Left lobe of liver (tissue), 2 donors: ENCODE measurements around the gene SLC2A3. TPM values are rescaled to one million over a fixed set of nuclear protein-coding genes. Genes with fewer than 3 reads are reported as not detected.
"Not testable (repeated sequence)": the region's sequence is repeated elsewhere in the genome, so short reads cannot be mapped to it uniquely, and the experiment has no call there.

Source experiments
- ATAC-seq: fragments of 200-7000 bp; cut with Tn5 transposase; one replicate; pipeline ENCODE4 v1.9.1; 2020; ENCODE audit warnings: mild to moderate bottlenecking, moderate library complexity
- DNase-seq: peaks from one replicate; pipeline ENCODE4 v3.0.0-alpha.2; 2020; ENCODE audit warnings: low spot score
- total RNA-seq: library from RNA; stranded (reverse); gene quantifications from one replicate; pipeline ENCODE4 v1.2.1, GENCODE V29; 2021
- donor health status: DM: no; HTN: no; CAD: no; lungs with moderate emphysema.
- donor health status: DM: no; HTN: yes; CAD: no.

SLC2A3 gene
- total RNA-seq: 9.4 TPM

DNA sequence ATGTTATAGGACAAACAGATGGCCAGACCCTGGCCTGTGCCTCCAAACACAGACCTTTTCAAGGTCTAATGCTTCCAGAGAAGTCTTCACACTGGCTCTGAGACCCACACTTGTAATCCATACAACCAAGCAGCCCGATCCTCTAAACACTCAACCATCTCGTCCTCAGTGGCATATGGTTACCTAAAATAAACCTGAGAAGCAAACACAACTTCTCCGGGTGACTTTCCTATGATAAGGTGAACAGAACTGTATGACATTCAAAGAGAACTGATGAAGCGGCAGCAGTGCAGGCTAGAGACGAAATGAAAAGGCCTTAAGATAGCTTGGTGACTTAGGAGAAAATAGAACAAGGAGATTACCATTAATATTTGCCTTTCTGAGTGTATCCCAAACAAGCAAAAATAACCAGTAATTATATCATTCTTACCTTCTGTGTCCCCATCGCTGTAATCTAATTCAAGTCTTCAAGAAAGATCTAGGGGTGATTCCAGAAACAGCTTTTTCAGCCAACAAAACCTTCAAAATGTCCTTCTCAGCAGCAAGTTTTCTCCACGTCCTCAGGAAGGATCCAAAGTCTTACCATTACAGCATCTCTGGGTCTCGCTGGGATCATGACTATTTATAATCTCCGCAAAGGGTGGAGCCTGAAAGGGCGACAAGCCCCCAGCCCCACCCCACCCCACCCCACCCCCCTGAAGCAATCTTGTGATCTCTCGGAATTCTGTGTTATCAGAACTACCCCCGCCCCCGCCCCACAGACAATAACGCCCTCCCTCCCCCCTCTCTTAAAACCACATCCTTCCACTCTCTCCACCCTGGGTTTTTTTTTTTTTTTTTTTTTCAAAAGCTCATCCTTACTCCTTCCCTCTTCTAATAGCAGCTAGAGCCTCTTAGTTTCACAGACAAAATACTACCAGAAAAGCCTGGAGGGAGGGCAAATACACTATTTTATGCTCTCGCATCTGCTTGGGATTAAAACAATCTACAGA lies at the start of gene SLC2A3:
Gene SLC2A3 (minus strand): TSS at position 598 of the 992 bp plus-strand sequence. CDS start 153 bp downstream, at position 445.
- ATAC-seq (peak; percentile 47), DNase-seq (no peak)

DNA sequence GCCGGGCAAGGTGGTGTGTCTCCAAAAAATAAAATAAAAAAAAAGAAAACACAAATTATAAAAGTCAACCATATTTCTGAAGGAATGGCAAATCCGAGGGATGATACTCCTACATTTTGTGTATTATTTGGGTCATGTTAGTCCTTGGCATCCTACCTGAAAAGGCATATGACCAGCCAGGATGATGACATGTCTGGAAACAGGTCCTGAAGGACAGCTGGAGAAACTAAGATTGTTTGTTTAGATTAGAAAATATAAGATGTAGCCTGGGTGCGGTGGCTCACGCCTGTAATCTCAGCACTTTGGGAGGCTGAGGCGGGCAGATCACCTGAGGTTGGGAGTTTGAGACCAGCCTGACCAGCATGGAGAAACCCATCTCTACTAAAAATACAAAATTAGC lies 48.9 kb upstream of the SLC2A3 start:
- no peak for ATAC-seq
- no peak for DNase-seq

DNA sequence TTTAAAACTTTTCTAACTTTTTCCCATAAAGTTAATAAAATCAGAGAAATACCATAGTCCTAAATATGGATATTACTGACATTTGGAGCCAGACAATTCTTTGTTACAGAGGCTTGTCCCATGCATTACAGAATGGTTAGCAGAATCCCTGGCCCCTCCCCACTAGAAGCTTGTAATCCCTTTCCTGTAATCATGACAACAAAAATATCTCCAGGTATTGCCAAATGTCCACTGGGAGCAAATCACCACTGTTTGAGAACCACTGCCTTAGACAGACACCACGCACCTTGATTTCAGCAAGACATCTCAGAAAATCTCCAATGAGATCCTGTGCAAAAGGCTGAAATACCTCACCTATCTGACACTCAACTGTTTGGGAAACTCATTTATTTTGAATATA lies 47.5 kb upstream of the SLC2A3 start:
- not testable (repeated sequence) for ATAC-seq, DNase-seq

DNA sequence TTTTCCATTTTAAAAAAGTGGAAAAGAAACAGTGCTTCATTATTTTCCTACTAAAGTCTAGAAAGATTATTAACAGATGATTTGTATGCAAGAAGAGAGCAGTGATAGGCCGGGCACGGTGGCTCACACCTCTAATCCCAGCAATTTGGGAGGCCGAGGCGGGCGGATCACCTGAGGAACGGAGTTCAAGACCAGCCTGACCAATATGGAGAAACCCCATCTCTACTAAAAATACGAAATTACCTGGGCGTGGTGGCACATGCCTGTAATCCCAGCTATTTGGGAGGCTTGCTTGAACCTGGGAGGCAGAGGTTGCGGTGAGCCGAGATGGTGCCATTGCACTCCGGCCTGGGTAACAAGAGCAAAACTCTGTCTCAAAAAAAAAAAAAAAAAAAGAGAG lies 47.0 kb upstream of the SLC2A3 start:
- DNase-seq, ATAC-seq: not testable (repeated sequence)

DNA sequence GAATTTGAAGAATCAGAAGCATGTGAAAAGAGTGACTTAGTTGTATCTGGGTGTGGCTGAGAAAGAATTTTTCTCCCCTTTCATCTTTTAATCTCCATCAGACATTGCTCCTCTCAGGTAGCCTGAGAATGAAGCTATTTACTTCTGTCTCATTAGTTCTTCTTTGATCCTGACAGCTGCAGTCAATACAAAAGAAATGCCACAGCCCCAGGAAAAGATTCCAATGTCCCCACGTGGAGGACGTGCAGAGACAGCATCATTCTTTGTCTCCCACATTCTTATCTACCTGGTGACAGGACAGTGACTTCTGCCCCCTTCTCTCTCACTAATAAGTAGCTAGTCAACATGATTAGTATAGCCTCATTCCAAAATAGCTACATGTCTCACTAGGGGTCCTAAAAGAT lies 46.3 kb upstream of the SLC2A3 start:
- not testable (repeated sequence) for ATAC-seq

DNA sequence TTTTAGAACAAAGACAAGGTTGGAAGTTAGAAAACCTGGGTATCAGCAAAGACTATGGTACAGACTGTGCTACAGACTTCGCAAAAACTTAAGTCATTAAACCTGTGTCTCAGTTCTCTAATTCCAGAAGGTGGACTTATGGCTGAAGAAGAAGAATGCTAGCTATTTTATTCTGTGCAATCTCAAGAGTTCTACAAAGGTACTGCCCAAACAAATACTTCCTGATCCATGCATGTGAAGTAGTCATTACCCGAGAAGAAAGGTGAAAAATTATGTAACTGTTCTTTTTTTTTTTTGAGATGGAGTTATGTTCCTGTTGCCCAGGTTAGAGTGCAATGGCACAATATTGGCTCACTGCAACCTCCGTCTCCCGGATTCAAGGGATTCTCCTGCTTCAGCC lies 45.5 kb upstream of the SLC2A3 start:
- DNase-seq (no peak), ATAC-seq (no peak)

More for the DNA sequence above, 46.3 kb upstream of the SLC2A3 start:
- DNase-seq: not testable (repeated sequence)

DNA sequence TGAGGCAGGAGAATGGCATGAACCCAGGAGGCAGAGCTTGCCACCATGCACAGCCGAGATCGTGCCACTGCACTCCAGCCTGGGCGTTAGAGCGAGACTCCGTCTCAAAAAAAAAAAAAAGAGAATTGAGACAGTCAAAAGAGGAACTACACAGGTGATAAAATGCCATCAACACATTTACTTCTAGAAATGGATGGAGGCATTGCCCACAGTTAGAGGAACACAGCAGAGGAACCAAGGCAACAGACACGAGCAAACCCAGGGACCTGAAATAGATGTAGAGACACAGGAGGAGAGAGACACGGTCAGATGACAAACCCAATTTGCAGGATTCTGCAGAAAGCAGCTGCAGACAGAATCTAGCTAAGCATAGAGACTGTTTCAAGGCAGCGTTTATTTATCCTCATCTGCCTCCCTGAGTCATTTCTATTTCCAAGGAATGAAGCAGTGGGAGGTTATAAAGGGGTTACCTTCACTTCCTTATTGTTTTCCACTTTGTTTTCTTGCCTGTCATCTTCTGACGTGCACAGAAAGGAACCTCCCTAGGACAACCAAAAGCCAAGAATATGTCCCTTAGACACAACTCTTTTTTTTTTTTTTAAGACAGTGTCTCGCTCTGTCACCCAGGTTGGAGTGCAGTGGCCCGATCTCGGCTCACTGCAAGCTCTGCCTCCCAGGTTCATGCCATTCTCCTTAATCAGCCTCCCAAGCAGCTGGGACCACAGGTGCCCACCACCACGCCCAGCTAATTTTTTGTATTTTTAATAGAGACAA lies 41.6 kb upstream of the SLC2A3 start:
- not testable (repeated sequence) for ATAC-seq

DNA sequence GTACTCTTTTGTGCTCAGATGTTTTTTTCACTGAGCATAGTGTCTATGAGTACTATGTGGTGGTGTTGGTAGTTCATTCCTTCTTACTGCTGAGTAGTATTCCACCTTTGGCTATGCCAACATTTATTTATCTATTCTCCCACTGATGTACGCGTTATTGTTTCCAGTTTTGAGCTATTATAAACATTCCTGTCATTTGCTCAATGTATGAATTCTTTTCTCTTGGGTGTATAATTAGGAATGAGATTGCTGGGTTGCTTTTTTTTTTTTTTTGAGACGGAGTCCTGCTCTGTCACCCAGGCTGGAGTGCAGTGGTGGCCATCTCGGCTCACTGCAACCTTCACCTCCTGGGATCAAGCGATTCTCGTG lies 37.5 kb upstream of the SLC2A3 start:
- no peak for DNase-seq
- no peak for ATAC-seq

More for the DNA sequence above, 41.6 kb upstream of the SLC2A3 start:
- not testable (repeated sequence) for DNase-seq

DNA sequence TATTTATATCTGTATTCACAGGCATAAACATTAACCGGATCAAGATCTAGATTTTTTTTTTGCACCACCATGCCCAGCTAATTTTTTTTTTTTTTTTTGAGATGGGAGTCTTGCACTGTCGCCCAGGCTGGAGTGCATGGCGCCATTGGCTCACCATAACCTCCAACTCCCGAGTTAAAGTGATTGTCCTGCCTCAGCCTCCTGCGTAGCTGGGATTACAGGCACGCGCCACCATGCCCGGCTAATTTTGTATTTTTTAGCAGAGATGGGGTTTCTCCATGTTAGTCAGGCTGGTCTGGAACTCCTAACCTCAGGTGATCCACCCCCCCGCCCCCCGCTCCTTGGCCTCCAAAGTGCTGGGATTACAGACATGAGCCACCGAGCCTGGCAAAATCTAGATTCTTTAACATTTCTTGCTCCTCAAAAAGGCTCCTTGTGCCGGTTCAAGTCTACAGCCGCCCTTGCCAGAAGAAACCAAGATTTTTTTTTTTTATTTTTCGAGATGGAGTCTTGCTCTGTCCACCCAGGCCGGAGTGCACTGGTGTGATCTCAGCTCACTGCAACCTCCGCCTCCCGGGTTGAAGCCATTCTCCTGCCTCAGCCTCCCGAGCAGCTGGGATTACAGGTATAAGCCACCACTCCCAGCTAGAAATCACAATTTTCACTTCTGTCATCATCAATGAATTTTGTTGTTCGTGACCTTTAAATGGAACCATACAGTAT lies 36.9 kb upstream of the SLC2A3 start:
- ATAC-seq (no peak), DNase-seq (no peak)

DNA sequence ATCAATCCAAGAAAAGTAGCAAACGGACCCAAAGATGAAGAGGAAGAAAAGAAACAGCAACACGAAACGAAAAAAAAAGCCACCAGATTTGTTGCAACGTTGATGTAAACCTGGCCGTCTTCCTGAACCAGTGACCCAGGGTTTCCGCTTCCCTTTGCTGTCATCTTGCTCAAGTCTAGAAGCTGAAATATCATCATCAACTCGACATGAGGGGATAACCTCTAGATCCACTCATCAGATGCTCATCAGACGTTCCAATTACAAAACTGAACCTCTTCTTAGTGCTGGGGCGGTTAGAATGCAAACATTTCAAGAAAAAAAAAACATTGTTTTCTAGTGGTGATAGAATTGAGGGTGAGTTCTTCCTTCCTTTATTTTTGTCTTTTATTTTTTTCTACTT lies 36.3 kb upstream of the SLC2A3 start:
- not testable (repeated sequence) for ATAC-seq, DNase-seq

DNA sequence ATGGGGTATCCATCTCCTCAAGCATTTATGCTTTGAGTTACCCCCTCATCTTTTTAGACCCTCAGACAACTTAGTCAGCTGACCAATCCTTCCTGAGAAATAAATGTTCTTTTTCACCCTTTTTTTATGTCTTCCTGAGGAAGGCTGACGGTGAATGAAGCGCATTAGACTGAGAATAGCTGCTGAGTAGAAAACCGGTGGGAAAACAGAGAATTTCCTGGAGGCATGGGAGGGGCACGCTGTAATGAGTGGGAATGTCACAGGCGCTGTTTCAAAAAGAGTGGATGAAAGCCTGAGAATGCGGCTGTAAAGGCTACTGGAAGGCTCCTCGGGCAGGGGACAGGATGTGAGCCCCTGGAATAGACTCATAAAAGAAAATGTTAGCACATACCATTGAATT lies 35.8 kb upstream of the SLC2A3 start:
- not testable (repeated sequence) for ATAC-seq, DNase-seq

DNA sequence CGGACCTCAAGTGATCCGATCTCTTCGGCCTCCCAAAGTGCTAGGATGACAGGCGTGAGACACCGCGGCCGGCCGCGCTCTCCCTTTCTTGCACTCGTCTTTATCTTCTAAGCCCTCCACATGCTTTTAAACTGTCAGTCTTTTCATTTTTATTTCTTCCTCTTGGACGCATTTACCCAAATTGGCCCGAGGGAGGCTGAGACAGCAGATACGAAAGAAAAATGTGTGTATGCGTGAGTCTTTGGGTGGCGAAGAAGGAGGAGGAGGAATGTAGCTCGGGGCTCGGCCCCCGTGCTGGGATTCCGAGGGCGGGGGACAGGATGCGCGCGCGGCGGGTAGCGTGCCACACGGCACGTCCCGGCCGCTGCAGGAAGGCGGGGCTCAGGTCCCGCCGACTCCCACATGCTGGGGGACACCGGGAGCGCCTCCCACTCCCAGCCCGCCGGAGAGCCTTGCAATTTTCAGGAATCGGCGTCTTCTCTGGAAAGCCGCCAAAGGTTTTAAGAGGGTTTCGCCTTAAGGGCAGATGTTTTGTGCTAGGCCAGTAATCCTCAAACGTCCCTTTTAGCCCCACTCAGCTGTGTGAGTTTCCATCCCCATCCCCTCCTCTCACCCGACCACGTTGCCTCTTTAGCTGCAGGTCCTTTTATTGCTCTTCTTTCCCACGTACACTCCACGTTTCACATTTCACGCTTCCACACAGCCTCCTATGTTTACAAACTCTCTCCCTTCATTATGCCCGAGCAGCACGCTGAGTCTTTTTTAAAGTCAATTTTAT lies 34.7 kb upstream of the SLC2A3 start:
- DNase-seq (peak; percentile 68), ATAC-seq (peak; percentile 92)

DNA sequence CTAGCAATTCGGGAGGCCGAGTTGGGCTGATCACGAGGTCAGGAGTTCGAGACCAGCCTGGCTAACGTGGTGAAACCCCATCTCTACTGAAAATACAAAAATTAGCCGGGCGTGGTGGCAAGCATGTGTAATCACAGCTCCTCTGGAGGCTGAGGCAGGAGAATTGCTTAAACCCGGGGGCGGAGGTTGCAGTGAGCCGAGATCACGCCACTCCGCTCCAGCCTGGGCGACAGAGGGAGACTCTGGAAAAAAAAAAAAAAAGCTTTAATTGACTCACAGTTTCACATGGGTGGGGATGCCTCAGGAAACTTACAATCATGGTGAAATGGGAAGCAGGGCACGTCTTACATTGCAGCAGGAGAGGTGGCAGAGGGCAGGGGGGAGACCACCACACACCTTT lies 30.6 kb upstream of the SLC2A3 start:
- no peak for ATAC-seq

DNA sequence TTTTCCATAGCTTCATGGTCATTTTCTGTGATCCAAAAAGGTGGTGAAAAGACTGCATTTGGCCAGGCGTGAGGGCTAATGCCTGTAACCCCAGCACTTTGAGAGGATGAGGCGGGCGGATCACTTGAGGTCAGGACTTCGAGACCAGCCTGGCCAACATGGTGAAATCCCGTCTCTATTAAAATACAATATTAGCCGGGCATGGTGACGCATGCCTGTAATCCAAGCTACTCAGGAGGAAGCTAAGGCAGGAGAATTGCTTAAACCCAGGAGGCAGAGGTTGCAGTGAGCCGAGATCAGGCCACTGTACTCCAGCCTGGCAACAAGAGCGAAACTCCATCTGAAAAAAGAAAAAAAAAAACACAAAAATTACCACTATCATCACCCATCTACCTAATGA lies 28.7 kb upstream of the SLC2A3 start:
- not testable (repeated sequence) for DNase-seq, ATAC-seq

More for the DNA sequence above, 30.6 kb upstream of the SLC2A3 start:
- DNase-seq: peak; percentile 24

DNA sequence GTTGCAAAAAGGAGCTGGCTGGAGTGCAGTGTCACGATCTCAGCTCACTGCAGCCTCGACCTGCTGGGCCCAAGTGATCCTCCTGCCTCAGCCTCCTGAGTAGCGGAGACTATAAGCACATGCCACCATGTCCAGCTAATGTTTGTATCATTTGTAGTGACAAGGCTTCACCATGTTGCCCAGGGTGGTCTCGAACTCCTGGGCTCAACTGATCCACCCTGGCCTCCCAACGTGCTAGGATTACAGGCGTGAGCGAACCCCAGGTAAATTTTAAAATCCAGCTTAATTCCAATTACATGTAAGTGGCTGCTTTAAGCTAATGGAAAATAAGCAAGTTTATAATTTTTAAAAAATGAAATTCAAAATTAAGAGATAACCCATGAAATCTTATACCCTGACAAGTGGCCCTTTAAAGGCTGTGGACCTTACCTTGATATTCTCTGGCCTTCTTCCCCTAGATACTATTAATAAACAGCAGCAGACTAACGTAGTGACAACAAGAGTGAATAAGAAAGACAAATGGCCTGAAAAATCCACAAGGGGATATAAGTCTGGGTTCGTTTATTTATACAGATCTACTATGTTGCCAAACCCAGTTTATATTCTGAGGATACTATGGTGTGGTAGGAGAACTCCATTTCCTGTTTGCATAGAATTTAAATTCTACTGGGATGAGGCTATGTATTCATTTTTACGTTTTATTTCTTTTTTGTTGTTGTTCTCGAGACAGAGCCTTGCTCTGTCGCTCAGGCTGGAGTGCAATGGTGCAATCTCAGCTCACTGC lies 25.6 kb upstream of the SLC2A3 start:
- ATAC-seq: no peak
- DNase-seq: no peak

DNA sequence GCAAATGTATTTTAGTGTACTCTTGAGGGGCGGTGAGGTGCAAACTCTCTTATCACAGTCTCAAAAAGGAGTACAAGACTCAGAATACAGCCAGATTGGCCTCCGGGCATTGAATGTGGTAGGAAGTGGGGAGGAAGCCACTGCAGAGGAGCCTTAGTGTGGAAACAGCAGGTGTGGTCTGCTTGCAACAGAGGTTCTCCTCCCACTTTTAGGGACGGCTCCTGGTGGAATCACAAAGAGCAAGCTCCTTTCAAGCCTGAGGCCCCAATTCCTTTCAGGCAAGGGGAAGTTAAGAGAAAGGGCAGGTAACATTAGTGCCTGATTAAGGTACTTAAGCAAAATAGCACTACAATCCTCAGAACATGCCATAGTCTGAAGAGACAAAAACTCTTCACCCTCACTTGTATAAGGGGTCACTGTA lies 23.7 kb upstream of the SLC2A3 start:
- DNase-seq: no peak

DNA sequence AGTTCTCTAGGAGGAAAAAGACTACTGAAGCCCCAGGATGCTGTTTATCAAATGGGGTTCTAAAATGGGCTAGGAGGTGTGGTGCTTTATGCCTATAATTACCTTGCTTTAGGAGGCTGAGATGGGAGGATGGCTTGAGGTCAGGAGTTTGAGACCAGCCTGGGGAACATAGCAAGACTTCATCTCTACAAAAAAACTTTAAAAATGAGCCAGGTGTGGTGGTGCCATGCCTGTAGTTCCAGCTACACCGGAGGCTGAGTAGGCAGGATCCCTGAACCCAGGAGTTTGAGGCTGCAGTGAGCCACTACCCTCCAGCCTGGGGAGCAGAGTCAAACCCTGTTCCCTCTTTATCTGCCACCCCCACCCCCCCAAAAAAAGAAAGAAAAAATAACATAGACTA lies 23.3 kb upstream of the SLC2A3 start:
- no peak for ATAC-seq
- no peak for DNase-seq

More for the DNA sequence above, 23.7 kb upstream of the SLC2A3 start:
- peak; percentile 19 for ATAC-seq

DNA sequence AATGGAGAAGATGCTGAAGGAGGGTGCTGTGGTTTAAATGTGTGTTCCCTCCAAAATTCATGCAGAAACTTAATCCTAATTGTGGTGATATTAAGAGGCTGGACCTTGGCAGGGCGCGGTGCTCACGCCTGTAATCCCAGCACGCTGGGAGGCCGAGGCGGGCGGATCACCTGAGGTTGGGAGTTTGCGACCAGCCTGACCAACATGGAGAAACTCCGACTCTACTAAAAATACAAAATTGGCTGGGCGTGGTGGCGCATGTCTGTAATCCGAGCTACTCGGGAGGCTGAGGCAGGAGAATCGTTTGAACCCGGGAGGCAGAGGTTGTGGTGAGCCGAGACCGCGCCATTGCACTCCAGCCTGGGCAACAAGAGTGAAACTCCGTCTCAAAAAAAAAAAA lies 18.9 kb upstream of the SLC2A3 start:
- not testable (repeated sequence) for ATAC-seq, DNase-seq

DNA sequence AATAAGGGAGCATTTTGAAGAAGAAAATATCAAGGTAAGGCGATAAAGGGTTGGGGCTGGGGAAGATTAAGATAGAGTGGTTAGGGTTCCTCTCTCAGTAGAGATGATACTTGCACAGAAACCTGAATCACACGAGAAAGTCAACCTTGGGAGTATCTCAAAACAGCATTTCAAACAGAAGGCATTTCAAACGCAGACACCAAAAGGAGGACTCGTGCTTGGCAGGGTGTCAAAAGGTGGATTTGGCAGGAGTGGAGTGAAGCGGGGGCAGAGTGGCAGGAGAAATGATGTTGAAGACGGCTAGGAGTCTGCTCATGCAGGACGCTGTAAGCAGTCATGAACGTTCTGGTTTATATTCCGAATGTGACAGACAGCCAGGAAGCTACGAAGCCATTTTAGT lies 18.4 kb upstream of the SLC2A3 start:
- ATAC-seq, DNase-seq: not testable (repeated sequence)
